SH-SY5Y (cell line): ENCODE measurements around the gene OTUD4.

ENCODE experiments used
- GATA2 ChIP-seq: IDR thresholded peaks from 2 replicates; pipeline ENCODE4 v1.6.1; 2011; ENCODE audit warnings: mild to moderate bottlenecking, low read depth, low read length
- GATA3 ChIP-seq: IDR thresholded peaks from 2 replicates; pipeline ENCODE4 v1.6.1; 2011; ENCODE audit warnings: low read depth, mild to moderate bottlenecking, low read length, moderate library complexity

The OTUD4 gene

GRCh38 chr4:145099653-145100052 is 80.7 kb downstream of the OTUD4 start:
- TF ChIP-seq GATA3 (no peak), GATA2 (no peak)

GRCh38 chr4:145098675-145099037 is 81.7 kb downstream of the OTUD4 start:
- no peak for TF ChIP-seq GATA2
- TF ChIP-seq GATA3: no peak

- TF ChIP-seq GATA3 (no peak), GATA2 (no peak; the same call in 1 of the 2 replicates)
Measured at GRCh38 chr4:145097821-145098674, 82.3 kb downstream of the OTUD4 start, which contains the start of the genes ABCE1 and ANAPC10. ABCE1 (plus strand) TSS chr4:145098311; CDS start chr4:145104413, 6,102 bp downstream. ANAPC10 (minus strand) TSS chr4:145098196; CDS start chr4:145096099, 2,097 bp downstream.

GRCh38 chr4:145097331-145097820 is 83.0 kb downstream of the OTUD4 start:
- TF ChIP-seq GATA2 (no peak), GATA3 (no peak)

- TF ChIP-seq GATA2 (no peak), GATA3 (no peak)
Measured at GRCh38 chr4:145093638-145094037, 86.8 kb downstream of the OTUD4 start.

GRCh38 chr4:145090380-145090779 is 90.0 kb downstream of the OTUD4 start:
- TF ChIP-seq GATA2 (no peak), GATA3 (no peak)

- TF ChIP-seq GATA3 (no peak), GATA2 (no peak)
Measured at GRCh38 chr4:145083891-145084605, 96.3 kb downstream of the OTUD4 start.
